HS-27A (cell line): Measurements from ENCODE around the gene GRAMD4.

ENCODE experiments used
- DNase-seq: peaks from one replicate; pipeline ENCODE4 v3.0.0-alpha.2; 2012; ENCODE audit warnings: low read depth, missing footprints

The GRAMD4 gene

DNA sequence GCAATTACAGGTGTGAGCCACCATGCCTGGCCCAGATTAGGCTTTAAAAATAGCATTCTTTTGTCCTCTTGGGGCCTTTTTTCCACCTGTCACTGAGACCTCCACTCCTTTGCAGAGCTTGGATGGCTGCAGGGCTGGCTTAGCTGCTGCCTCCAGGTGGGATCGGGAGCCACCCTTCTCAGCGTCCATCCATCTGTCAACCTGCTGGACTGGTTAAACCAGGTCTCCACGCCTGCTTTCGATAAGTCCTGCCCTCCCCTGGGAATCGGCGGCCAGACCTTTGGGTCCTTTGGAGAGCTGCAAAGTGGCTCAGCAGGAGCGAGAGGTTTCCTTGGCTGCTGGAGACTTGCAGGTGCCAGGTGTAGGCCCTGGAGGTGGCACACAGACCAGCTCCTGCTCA, 23.4 kb upstream of the GRAMD4 start:
- DNase-seq, result no peak

DNA sequence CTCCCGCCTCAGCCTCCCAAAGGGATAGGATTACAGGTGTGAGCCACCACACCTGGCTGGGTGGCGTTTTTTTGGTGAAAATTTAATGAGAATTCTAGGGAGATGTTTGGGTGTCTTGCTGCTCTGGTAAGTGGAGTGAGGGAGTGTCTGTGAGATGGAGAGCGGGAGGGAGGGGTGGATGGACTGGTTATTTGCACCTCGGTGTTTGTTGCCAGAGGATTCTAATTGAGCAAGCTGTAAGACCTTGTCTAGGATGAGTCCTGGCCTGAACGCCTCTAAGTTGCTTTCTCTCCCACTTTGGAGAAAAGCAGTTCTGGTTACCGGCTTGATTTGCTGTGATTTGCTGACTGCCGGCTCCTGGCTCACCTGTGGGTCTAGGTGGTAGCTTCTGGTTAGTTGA, 22.0 kb upstream of the GRAMD4 start:
- DNase-seq, result no peak

DNA sequence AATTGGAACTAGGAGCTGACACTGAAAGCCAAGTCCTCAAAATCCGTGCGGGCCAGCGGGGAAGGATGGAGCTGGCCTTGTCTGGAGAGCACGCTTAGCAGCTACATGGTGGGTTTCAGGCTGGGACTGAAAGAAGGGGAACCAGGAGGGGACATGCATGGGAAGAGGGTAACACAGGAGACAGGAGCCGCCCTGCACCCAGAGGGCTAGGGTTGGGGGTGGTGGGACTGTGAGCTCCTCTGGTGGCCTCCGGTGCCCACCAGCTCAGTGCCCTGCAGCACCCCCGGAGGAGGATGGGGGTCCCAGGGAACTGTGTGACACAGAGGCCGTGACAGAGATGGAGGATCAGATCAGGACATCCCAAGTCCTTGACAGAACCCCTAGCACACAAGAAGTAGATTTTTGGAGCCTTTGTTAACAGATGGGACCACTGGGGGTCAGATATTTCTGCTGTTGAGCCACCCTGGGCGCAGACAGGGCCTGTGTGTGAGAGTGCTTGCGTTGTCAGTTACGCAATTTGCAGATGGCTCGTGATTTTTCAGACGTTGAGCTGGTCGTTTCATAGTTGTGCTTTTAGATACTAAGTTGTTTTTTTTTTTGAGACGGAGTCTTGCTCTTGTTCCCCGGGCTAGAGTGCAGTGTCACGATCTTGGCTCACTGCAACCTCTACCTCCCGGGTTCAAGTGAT, 21.3 kb upstream of the GRAMD4 start:
- no peak for DNase-seq

DNA sequence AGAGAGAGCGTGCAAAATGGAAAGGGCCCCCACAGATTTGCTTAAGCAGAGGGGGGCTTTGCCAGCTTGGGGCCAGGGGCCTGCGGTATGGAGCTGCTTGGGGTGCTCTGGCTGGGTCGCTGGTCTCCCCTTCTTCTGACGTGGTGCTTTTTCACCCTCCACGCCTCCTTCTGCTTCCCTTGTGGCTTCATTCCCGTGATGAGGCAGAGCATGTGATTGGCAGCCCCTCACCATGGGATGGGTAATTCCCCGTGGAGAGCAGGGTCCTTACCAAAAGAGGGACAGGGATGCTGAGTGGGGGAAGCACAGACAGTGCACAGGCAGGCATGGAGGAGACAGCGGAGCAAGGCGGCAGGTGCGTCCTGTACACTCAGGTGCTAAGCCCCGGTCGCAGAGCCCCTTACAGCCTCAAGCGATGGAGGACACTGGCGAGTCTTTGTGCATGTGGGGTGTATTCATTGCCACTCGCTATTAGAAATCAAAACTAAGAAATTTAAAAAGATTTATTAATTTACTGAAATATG, 19.9 kb upstream of the GRAMD4 start:
- no peak for DNase-seq

DNA sequence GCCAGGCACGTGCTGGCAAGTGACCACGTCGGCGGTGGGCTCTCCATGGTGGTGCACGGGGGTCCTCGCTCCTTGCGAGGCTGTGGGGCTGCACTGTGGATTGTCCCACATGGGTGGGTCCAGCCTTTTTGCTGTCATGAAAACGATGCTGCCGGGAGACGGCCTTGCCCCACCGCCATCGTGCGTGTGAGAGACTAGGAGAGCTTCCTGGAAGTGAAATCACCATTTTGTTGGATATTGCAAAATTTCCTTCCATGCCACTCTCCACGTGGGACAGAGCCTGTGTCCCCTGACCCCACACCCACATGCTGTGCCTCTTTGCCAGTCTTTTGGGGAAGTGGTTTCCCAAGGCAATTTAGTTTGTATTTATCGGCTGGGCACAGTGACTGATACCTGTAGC, 18.2 kb upstream of the GRAMD4 start:
- no peak for DNase-seq

DNA sequence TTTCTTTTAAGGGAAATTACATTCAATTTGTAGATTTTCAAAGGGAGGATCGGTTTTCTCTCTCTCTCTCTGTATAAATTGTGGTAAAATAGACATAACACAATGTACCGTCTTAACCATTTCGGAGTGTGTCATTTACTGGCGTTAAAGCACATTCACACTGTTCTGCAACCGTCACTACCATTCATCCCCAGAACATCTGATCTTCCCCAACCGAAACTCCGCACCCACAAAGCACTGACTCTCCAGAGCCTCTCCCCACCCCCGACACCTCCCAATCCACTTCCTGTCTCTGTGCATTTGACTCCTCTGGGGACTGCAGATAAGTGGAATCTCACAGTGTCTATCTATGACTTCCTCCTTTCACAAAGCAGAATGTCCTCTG, 15.9 kb upstream of the GRAMD4 start:
- no peak for DNase-seq

DNA sequence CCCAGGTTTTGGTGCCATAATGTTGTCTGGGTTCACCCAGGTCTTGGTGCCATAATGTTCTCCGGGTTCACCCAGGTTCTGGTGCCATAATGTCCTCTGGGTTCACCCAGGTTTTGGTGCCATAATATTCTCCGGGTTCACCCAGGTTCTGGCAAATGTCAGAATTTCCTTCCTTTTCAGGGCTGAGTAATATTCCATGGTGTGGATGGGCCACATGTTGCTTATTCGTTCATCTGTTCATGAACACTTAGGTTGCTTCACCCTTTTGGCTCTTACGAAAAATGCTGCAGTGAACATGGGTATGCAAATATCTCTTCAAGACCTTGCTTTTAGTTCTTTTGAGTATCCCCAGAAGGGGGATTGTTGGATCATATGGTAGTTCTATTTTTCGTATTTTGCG, 15.1 kb upstream of the GRAMD4 start:
- DNase-seq, result no peak

DNA sequence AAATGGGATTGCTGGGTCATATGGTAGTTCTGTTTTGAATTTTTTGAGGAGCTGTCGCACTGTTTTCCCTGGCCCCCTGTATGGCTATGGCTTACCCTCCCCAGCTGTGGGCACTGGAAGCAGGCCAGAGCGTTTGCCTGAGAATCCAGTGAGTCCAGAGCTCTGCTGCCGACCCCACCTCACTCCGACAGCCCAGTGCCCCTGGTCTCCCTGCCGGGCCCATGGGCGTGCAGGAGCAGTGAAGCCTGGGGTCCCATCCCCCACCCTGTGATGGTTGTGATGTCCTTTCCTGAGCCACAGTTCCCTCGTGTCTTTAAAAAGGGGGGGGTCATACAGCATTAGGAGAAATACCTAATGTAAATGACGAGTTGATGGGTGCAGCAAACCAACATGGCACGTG, 13.3 kb upstream of the GRAMD4 start:
- DNase-seq, result no peak

DNA sequence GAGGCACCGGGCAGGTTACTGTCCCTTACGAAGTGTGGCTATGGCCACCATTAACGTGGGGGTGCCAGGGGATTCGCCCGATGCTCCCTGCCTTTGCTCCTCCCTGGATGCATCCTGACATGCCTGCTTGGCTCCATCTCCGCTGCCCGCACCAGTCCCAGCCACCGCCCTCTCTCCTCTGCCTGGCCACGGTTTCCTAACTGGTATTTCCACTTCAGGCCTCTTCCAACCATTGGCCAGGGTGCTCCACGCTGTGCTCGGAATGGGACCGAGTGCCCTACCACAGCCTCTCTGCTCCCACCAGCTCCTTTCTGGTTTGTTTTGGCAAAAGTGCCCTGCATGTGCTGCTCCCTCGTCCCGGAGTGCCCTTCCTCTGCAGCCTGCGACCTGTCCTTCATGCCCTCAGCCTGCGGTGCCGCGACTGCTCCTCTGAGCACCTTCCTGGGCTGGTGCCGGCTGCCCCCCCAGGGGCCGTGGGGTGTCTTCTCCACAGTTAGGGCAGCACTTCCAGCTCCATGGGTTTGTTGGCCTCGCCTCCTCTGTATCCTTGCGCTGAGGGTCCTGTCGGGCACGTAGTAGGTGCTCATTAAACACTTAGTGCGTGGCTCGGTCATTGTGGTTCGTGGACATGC, 12.6 kb upstream of the GRAMD4 start:
- no peak for DNase-seq

DNA sequence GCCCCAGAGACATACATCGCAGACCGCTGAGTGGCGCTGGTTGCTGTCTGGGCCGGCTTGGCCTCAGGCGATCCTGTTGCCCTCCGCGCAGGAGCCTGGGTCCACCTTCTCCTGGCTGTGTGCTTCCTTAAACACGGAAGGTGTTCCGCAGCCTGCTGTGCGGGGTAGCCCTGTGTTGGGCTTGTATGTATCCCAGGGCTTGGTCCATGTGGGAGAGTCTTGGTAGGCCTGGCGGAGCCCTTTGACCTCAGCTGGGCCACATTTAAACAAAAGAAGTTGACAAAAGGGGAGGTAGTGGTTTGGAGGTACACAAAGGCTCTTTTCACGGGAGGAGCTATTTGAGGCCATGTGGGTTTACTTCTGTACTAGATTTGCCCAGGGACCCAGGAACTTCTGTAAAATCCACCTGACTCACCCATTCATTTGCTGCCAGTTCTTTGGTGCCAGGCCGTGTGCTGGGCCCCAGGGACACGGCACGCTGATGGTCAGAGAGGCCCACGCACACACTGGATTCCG, 11.0 kb upstream of the GRAMD4 start:
- DNase-seq, result no peak

DNA sequence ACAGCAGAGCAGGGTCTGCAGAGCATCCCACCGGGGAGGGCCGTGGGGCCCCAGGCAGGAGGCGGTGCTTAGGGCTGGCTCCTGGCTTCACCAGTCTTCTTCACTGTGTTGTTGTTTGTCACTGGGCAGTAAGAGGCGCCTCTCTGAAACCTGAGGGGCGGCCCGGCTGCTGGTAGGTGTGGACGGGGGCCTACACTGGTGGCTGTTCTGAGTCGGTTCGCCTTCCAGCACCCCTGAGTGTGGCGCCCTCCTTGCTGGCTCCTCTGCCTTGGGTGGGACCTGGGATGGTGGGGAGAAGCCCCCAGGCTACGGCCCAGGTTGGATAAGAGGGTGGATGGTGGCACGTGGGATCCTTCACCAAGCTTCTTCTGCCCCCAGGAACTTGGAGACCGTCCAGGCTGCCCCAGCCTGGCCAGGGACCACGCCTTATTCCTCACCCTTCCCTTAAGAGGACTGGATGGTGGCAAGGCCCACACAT, 10.4 kb upstream of the GRAMD4 start:
- DNase-seq, result no peak

DNA sequence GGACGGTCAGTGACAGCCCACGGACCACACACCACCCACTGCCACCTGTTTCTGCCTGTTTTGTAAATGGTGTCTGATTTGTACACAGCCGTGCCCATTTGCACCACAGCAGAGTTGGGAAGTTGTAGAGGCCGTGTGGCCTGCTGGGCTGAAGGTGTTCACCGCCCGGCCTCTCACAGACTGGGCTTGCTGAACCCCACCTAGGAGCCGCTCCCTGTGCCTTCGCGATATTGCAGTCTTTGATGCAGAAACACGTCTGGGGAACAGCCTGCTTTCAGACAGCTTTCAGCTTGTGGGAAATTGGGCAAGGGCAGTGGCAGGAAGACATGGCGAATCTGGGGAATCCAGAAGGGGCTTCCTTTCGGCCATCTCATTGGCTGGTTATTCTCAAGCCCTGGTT, 9.8 kb upstream of the GRAMD4 start:
- no peak for DNase-seq

DNA sequence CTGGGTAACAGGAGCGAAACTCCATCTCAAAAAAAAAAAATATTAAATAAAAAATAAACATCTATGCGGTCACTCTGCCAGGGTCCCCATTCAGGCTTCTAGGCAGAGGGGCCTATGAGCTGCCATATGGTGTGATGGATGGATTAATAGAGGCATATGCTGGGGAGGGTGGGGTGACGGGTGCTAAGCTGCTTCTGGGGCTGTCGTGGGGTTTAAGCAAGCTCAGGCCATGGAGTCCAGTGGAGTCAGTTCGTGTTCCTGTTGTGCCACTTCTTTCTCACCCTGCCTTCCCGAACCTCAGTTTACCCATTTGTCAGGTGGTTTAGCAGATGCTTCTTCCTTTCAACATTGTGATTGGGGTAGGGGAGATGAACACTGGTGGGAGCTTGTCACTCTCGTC, 9.0 kb upstream of the GRAMD4 start:
- DNase-seq, result no peak

DNA sequence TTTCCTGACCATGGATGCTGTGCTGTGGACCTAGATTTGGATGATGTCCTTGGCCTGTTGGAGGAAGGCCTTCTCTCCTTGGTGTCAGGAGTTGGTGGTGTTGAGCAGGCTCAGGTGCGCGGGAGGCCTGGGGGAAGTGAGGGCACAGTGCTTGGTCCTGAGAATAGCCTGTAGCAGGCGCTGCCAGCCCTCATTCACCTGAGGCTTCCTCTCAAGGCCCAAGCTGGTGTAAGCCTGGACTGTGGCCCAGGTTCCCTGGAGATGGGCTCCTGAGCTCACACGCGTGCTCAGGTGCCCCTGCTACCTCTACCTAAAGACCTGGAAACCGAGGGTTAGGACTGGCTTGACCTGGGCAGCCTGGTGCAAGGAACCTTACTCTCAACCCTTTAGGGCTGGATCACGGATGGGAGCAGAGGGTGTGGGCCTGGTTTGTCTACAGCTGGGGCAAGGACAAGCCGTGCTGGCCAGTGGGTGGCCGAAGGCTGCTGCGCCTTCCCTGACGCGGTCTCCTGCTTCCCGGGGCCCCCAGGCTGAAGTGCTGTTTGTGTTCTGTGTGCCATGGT, 7.8 kb upstream of the GRAMD4 start:
- no peak for DNase-seq

DNA sequence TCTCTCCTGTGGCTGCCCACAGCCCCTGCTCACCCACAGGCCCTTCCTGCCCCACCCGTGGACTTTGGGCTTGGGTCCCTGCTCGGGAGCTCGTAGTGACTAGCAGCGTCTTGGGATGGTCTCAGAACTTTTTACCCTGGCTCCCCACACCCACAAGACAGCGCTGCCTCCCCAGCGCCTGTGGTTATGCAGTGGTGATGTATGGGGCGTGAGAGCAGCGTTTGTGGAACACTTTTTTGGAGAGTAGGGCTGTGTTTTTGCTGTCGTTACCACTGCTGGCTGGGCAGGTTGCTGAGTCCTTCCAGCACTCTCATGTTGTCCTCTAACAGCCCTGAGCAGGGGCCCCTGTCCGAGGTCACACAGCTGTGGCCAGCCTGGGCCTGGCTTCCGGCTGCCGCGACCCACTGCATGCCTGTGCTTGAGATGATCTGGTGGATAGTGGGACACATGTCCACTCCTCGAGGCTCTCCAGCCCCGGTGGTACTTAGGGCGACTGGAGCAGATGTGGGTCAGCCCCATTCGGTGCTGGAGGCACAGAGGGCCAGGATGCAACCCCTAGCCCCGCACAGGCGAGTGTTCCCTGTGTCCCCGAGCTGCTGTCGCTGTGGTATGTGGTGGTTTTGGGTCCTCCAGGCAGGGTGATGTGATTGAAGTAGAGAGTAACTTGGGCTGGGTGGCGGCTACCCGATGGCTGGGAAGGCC, 7.1 kb upstream of the GRAMD4 start:
- DNase-seq, result no peak

DNA sequence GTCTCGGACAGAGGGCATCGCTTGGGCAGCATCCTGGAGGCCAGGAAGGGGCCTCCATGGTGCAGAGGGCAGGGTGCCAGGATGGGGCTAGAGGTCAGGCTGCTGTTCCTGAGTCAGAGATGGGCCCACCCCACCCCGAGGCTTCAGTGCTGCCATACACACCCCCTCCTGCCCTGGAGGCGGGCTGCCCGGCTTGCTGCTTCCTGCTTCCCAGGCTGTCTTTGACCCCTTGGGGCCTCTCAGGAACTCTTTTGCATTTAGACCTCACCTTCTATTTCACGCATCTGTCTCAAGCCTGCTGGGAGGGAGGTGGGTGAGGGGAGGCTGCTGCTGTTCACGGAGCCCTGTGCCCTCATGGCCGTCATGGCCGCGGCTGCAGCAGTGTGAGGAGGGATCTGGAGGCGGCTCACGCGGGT, 6.6 kb upstream of the GRAMD4 start:
- no peak for DNase-seq

DNA sequence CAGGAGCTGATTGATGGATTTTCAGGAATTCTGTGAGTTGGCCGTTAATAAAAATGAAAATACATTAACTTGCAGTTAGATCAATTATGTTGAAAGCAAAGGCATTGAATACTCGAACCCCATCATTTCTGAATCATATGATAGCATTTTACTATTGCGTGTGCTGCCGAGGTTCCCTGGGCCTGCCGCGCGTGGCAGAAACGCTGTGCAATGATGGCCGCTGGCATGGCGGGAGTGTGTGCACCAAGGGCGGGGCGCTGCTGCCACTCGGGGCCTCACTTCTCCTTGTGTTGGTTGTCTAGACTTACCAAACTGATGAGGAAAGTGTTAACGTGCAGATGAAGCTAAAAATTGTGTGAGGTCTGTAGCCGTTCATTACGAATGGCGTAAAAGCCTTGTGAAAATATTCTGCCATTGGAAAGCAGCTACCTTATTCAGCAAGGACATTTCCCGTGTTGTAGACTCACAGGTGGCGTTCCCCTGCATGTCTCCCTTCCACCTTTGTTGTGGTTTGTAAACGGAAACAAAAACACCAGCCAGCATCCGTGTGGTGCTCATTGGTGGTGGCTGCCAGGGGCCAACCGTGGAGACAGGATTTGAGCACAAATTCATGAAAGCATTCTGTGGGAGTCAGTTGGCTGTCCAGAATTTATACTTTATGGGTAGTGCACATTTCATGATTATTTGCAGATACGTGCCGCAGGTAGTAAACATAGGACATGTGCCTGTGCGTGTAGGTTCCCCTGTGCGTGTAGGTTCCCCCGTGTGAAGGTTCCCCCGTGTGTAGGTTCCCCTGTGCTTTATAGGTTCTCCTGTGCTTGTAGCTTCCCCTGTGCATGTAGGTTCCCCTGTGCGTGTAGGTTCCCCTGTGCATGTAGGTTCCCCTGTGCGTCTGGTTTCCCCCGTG, 5.9 kb upstream of the GRAMD4 start:
- no peak for DNase-seq

DNA sequence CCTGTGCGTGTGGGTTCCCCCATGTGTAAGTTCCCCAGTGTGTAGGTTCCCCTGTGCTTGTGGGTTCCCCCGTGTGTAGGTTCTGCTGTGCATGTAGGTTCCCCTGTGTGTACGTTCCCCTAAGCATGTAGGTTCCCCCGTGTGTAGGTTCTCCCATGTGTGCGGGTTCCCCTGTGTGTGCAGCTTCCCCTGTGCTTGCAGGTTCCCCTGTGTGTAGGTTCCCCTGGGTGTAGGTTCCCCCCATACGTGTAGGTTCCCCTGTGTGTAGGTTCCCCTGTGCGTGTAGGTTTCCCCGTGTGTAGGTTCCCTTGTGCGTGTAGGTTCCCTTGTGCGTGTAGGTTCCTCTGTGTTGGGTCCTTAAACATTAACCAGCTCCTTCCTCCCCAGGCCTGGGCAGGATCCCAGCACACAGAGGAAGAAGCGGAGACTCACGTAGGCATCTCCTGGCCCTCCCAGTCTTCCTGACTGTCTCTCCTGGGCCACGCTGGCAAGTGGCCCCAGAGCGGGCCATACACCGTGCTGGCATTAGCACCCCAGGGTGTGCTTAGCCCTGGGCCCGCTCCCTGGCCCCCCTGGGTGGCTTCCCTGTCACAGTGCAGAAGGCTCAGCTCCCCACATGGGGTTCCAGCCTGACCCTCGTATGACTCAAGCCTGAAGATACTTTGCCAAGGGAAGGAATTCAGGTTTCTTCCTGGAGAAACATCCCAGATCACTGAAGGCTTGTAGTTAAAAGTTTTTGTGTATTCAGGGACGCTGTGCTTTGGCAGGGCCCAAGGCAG, 2.8 kb upstream of the GRAMD4 start:
- DNase-seq, result no peak

DNA sequence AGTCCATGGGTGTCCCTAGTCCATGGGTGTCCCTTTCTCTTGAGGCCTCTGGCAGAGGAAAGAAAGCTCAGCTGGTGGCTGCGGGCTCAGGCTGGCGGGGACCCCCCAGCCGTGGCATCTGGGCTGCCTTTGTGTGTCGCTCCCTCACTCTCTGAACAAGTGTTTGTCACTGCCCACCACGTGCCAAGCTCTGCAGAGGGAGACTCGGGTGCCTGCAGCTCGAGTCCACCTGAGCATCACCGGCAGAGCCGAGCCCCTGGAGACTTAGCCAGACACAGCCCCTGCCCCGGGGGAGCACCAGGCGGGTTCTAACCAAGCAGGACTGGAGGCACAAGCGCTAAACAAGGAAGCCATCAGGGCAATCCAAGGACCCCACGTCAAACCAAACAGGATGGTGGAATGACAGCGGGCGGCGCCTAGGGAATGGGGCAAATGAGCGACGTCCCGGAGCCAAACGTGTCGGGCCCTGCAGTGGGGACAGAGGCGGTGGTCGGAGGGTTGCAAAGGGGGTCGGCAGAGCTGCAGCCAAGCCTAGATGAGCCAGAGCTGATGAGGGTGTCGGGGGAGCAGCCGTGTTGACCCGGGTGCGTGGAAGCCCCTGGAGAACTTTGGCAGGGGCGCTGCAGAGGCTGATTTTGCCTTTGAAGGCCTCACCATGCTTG, 2.1 kb upstream of the GRAMD4 start:
- no peak for DNase-seq

DNA sequence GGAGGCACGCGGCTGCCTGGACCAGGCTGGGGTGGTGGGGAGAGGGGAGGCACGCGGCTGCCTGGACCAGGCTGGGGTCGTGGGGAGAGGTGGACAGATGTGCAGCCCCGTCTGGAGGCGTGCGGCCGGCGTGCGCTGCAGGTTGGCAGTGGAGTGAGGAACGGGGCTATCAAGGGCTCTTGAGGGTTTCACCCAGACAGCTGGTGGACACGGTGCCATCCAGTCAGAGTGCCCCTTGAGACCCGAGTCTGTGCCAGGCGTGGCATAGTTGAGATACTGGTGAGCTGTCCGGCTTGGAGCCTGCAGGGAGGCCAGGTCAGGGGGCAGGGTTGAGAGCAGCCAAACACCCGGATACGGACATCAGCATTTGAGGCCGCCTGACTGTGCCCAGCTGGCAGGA, 1.5 kb upstream of the GRAMD4 start:
- DNase-seq, result no peak
